Fibroblast of lung (primary cell): ENCODE data around the gene ATP8A2.

Source experiments
- EZH2 ChIP-seq: IDR thresholded peaks from 2 replicates; pipeline ENCODE4 v1.5.1; 2012; ENCODE audit warnings: low read length, control low read depth, mild to moderate bottlenecking; ENCODE audit errors: missing control alignments
- TF ChIP-seq, protein P1 (sequence below), 2 donors: IDR thresholded peaks in 1 of 2; conservative IDR thresholded peaks in 1 of 2; 1 replicate in 1 of 2; 2 replicates in 1 of 2; pipeline ENCODE4 v1.5.1; 2011 to 2012; ENCODE audit warnings: low read length in 2 of 2, control low read depth in 1 of 2, inconsistent platforms in 1 of 2, low read depth in 1 of 2, mild to moderate bottlenecking in 1 of 2

DNA sequence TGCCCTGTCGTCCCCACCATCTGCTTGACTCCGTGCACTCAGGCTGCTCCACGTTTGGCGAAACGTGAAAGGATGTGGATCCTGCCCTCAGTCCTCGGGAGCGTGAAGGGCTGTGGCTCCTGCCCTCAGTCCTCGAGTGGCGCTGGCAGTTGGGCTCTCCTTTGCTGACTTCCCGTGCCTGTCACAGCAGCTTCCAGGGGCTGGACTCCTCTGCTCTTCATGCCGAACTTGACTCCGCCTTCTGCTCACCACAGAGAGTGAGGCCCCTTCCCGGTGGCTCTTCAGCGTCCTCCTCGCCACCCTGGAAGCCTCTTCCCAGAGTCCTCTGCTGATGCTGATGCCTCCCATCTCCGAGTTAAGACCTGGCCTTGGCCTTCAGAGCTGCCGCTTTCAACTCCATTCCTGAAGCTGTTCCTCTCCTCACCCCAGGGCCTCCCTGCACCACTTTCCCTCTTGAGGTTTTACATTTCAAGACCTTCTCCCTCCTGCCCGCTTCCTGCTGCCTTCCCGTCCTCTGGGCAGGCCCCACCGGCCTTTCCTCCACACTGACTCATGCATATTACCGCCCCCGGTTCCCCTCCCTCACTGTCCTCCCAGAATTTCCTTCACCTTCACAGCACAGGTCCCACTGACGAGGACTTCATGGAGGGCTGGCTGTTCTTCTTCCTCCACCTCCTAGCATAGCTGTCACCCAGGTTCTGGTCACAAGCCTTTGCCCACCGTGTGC, 568.4 kb downstream of the ATP8A2 start:
- TF ChIP-seq, protein P1, sequence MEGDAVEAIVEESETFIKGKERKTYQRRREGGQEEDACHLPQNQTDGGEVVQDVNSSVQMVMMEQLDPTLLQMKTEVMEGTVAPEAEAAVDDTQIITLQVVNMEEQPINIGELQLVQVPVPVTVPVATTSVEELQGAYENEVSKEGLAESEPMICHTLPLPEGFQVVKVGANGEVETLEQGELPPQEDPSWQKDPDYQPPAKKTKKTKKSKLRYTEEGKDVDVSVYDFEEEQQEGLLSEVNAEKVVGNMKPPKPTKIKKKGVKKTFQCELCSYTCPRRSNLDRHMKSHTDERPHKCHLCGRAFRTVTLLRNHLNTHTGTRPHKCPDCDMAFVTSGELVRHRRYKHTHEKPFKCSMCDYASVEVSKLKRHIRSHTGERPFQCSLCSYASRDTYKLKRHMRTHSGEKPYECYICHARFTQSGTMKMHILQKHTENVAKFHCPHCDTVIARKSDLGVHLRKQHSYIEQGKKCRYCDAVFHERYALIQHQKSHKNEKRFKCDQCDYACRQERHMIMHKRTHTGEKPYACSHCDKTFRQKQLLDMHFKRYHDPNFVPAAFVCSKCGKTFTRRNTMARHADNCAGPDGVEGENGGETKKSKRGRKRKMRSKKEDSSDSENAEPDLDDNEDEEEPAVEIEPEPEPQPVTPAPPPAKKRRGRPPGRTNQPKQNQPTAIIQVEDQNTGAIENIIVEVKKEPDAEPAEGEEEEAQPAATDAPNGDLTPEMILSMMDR (conservative IDR thresholded peaks at IDR 0.05 in 1 of 2, IDR thresholded peaks at IDR 0.05 in 1 of 2; ENCODE audit: low read depth in 1 of 2, low read length in 2 of 2): no peak
- no peak for TF ChIP-seq EZH2
